Type B pancreatic cell (in vitro differentiated cells): ENCODE data around the gene LDLRAD4. TPM values are rescaled to one million over a fixed set of nuclear protein-coding genes. Genes with fewer than 3 reads are reported as not detected.

Experiments
- DNase-seq: peaks from one replicate; pipeline ENCODE4 v3.0.0; 2021; ENCODE audit warnings: mixed read lengths; ENCODE audit not compliant: unreplicated experiment; ENCODE audit errors: extremely low spot score
- H3K27ac Mint-ChIP-seq: 2 replicates; pipeline ENCODE4 v1.8.0; 2021; ENCODE audit warnings: mild to moderate bottlenecking, mixed read lengths
- H3K27me3 Mint-ChIP-seq: 2 replicates; pipeline ENCODE4 v1.8.0; 2021; ENCODE audit warnings: mixed read lengths
- H3K36me3 Mint-ChIP-seq: 2 replicates; pipeline ENCODE4 v1.8.0; 2021; ENCODE audit warnings: mixed read lengths
- H3K4me1 Mint-ChIP-seq: one replicate; pipeline ENCODE4 v1.8.0; 2021; ENCODE audit warnings: mixed read lengths; ENCODE audit not compliant: unreplicated experiment
- H3K4me3 Mint-ChIP-seq: 2 replicates; pipeline ENCODE4 v1.8.0; 2021; ENCODE audit warnings: mild to moderate bottlenecking, mixed read lengths
- H3K9me3 Mint-ChIP-seq: 2 replicates; pipeline ENCODE4 v1.8.0; 2021; ENCODE audit warnings: mixed read lengths
- CTCF ChIP-seq: fragments of 200-600 bp; sonication (generic); conservative IDR thresholded peaks from 2 replicates; pipeline ENCODE4 v1.5.0; 2021; ENCODE audit warnings: antibody characterized with exemption, mild to moderate bottlenecking
- total RNA-seq: library from RNA; stranded (reverse); gene quantifications from 2 replicates; pipeline ENCODE4 v1.2.1, GENCODE V29; 2021; ENCODE audit warnings: low replicate concordance

The LDLRAD4 gene
- total RNA-seq, 1 donor from 2014 or later = 2.4 TPM

DNA sequence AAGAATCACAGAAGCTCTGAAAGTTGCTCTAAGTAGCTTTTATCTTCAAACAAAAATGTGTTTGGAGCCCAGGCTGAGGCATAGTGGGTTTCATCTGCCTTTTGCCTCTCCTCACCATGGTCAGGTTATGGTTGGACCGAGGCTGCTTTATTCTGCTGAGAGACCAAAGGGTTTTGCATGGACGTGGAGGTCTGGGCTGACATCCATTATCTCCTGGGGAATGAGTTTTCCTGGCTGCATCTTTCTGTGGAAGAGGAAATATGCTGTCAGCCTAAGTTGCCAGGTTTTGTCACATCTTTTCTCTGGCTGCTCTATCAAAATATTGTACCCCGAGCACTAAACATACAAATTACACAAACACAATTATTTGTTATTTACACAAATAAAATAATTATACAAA lies 223.2 kb downstream of the LDLRAD4 start:
- TF ChIP-seq CTCF = no peak
- Mint-ChIP-seq H3K36me3 (no peaks in the 10 kb centered on the region), H3K27me3 (peaks cover 23% of the 10 kb centered on the region), H3K4me1 (no peaks in the 10 kb centered on the region), H3K9me3 (no peaks in the 10 kb centered on the region), H3K27ac (no peak overlapping the region), H3K4me3 (no peak overlapping the region)
- DNase-seq = no peak

DNA sequence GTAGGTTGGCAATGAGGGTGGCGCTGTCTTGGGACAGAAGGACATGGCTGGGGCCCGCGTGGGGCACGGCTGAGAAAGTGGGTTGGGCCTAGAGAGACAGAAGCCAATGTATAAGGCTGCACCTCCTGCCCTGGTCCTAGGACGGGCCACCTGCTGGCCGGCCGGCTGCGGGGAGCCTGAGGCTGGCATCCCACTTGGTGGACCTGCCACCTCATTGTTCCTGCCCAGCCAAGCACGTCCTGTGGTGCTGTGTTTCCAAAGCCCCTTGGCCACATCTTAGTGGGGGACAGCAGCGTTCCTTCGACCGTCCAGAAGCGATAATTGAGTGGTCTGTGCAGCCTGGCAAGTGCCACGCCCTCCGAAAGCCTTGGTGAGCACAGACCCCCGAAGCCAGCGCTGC lies 223.9 kb downstream of the LDLRAD4 start:
- no peaks in the 10 kb centered on the region for H3K9me3 Mint-ChIP-seq
- no peak for TF ChIP-seq CTCF
- H3K36me3 Mint-ChIP-seq = no peaks in the 10 kb centered on the region
- no peak overlapping the region for H3K4me3 Mint-ChIP-seq
- no peak for DNase-seq
- no peak overlapping the region for H3K27ac Mint-ChIP-seq
- peaks cover 25% of the 10 kb centered on the region for H3K27me3 Mint-ChIP-seq
- peaks cover 2% of the 10 kb centered on the region for H3K4me1 Mint-ChIP-seq

DNA sequence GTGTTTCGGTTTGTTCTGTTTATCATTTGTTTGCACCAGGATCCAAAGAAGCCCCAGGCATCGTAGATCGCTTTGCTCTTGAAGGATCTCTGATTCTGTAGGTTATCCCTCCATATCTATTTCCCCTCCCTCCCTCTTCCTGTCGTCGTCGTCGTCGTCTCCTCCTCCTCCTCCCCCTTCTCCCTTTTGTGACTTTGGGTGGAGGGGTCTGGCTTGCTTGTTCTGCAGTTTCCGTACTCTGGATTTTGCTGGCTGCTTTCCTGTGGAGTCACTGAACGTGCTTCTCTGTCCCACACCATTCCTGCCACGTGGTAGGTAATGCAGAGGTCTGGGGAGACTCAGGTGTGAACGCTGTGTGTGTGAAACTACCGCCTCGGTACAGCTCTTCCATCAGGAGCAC lies 225.0 kb downstream of the LDLRAD4 start:
- no peak for DNase-seq
- H3K27ac Mint-ChIP-seq = no peak overlapping the region
- H3K4me3 Mint-ChIP-seq = no peak overlapping the region
- H3K9me3 Mint-ChIP-seq = no peaks in the 10 kb centered on the region
- no peak for TF ChIP-seq CTCF
- peaks cover 11% of the 10 kb centered on the region for H3K4me1 Mint-ChIP-seq
- no peaks in the 10 kb centered on the region for H3K36me3 Mint-ChIP-seq
- peaks cover 32% of the 10 kb centered on the region for H3K27me3 Mint-ChIP-seq

DNA sequence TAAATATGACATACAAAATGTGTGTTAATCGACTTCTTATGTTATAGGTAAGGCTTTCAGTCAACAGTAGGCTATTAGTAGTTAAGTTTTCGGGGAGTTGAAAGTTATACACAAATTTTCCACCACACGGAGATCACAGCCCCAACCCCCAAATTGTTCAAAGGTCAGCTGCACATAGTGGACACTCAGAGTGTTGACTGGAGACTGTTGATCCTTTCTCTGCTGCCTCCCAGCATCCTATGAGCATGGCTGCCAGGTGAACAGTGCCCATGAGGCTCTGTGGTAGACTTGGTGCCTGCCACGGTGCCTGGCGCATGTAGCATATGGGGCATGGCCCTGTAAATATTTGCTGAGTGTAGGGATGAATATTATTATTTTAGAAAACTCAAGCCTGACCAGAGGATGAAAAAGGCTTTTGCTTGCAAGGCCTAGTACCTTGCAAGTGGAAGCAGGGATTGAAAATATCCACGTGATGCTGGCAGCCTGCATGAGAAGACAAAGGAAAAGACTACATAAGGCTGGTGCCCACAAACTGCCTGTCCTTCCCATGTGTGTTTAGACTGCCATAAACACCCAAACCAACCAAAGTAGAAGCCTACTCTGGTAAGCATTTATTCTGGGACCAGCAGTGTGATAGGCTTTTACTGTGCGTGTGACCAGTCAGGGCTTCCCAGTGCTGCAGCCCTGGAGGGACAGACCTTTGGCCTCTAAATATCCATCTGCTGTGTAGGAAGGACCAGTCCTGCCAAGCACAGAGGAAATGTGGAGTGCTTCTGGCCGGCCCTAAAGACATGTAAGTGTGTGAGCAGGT lies 226.1 kb downstream of the LDLRAD4 start:
- Mint-ChIP-seq H3K9me3 (no peaks in the 10 kb centered on the region), H3K4me1 (peaks cover 11% of the 10 kb centered on the region), H3K36me3 (no peaks in the 10 kb centered on the region), H3K4me3 (no peak overlapping the region), H3K27ac (no peak overlapping the region), H3K27me3 (peaks cover 40% of the 10 kb centered on the region)
- no peak for DNase-seq
- no peak for TF ChIP-seq CTCF

- Mint-ChIP-seq H3K27ac (no peak overlapping the region), H3K27me3 (peaks cover 46% of the 10 kb centered on the region), H3K4me1 (peaks cover 11% of the 10 kb centered on the region), H3K9me3 (no peaks in the 10 kb centered on the region), H3K4me3 (no peak overlapping the region), H3K36me3 (no peaks in the 10 kb centered on the region)
- DNase-seq = no peak
- no peak for TF ChIP-seq CTCF
Observed at GRCh38 chr18:13445241-13445897, 226.8 kb downstream of the LDLRAD4 start.
